HepG2 (cell line): ENCODE data around the gene SLC25A22. TPM values are rescaled to one million over a fixed set of nuclear protein-coding genes. Genes with fewer than 3 reads are reported as not detected.

Experiments
- ATM ChIP-seq: fragments of 450-650 bp; IDR thresholded peaks from 2 replicates; pipeline ENCODE4 v1.7.1; 2017; ENCODE audit warnings: mild to moderate bottlenecking, borderline replicate concordance
- CHCHD3 ChIP-seq: sonication (generic); formaldehyde crosslinking; IDR thresholded peaks from 2 replicates; pipeline ENCODE4 v1.8.0; 2022; ENCODE audit warnings: mild to moderate bottlenecking, missing genetic modification reagents, moderate library complexity
- DDIT3 ChIP-seq: sonication (generic); formaldehyde crosslinking; IDR thresholded peaks from 2 replicates; pipeline ENCODE4 v1.4.0; 2020; ENCODE audit warnings: mild to moderate bottlenecking, missing genetic modification reagents
- ETV6 ChIP-seq: sonication (generic); formaldehyde crosslinking; conservative IDR thresholded peaks from 2 replicates; pipeline ENCODE4 v1.4.0; 2020; ENCODE audit warnings: missing genetic modification reagents
- KLF12 ChIP-seq: sonication (generic); formaldehyde crosslinking; IDR thresholded peaks from 2 replicates; pipeline ENCODE4 v1.4.0; 2020; ENCODE audit warnings: missing genetic modification reagents, borderline replicate concordance
- NFKBIZ ChIP-seq: IDR thresholded peaks from 2 replicates; pipeline ENCODE4 v1.6.1; 2018; ENCODE audit warnings: missing genetic modification reagents, missing compliant biosample characterization
- NFYC ChIP-seq: IDR thresholded peaks from 2 replicates; pipeline ENCODE4 v1.6.1; 2016; ENCODE audit warnings: missing genetic modification reagents, missing compliant biosample characterization
- NR2F2 ChIP-seq: IDR thresholded peaks from 2 replicates; pipeline ENCODE4 v1.6.1; 2012; ENCODE audit warnings: low read depth, inconsistent platforms, borderline replicate concordance
- PAX8 ChIP-seq: sonication (generic); formaldehyde crosslinking; IDR thresholded peaks from 2 replicates; pipeline ENCODE4 v1.8.0; 2022; ENCODE audit warnings: mild to moderate bottlenecking, missing genetic modification reagents, borderline replicate concordance
- SAP130 ChIP-seq: IDR thresholded peaks from 2 replicates; pipeline ENCODE4 v1.6.1; 2016; ENCODE audit warnings: low read depth
- SIN3A ChIP-seq: IDR thresholded peaks from 2 replicates; pipeline ENCODE4 v1.6.1; 2011; ENCODE audit warnings: low read depth, mild to moderate bottlenecking, control low read depth, low read length, borderline replicate concordance
- STAT5B ChIP-seq: sonication (generic); formaldehyde crosslinking; IDR thresholded peaks from 2 replicates; pipeline ENCODE4 v1.4.0; 2020; ENCODE audit warnings: missing genetic modification reagents
- TOE1 ChIP-seq: sonication (generic); formaldehyde crosslinking; IDR thresholded peaks from 2 replicates; pipeline ENCODE4 v1.4.0; 2020; ENCODE audit warnings: mild to moderate bottlenecking, missing genetic modification reagents
- TSC22D2 ChIP-seq: sonication (generic); formaldehyde crosslinking; IDR thresholded peaks from 2 replicates; pipeline ENCODE4 v1.5.1; 2020; ENCODE audit warnings: missing genetic modification reagents, mild to moderate bottlenecking, borderline replicate concordance
- ZNF121 ChIP-seq: sonication (generic); formaldehyde crosslinking; IDR thresholded peaks from 2 replicates; pipeline ENCODE4 v1.5.0; 2020; ENCODE audit warnings: mild to moderate bottlenecking, missing genetic modification reagents
- ZNF230 ChIP-seq: sonication (generic); formaldehyde crosslinking; IDR thresholded peaks from 2 replicates; pipeline ENCODE4 v1.4.0; 2020; ENCODE audit warnings: mild to moderate bottlenecking, missing genetic modification reagents
- ZNF251 ChIP-seq: sonication (generic); formaldehyde crosslinking; IDR thresholded peaks from 2 replicates; pipeline ENCODE4 v1.9.0; 2021; ENCODE audit warnings: mild to moderate bottlenecking, missing genetic modification reagents
- ZNF564 ChIP-seq: sonication (generic); formaldehyde crosslinking; IDR thresholded peaks from 2 replicates; pipeline ENCODE4 v1.8.1; 2023; ENCODE audit warnings: mild to moderate bottlenecking, missing genetic modification reagents
- ZNF577 ChIP-seq: sonication (generic); formaldehyde crosslinking; IDR thresholded peaks from 2 replicates; pipeline ENCODE4 v1.4.0; 2020; ENCODE audit warnings: mild to moderate bottlenecking, low read depth, missing genetic modification reagents, borderline replicate concordance
- ZNF773 ChIP-seq: sonication (generic); formaldehyde crosslinking; IDR thresholded peaks from 2 replicates; pipeline ENCODE4 v1.4.0; 2020; ENCODE audit warnings: missing genetic modification reagents, borderline replicate concordance
- ZNF781 ChIP-seq: sonication (generic); formaldehyde crosslinking; IDR thresholded peaks from 2 replicates; pipeline ENCODE4 v1.5.1; 2020; ENCODE audit warnings: borderline replicate concordance, mild to moderate bottlenecking, missing genetic modification reagents; ENCODE audit errors: not compliant biosample characterization
- polyA plus RNA-seq, 8 experiments: library from polyadenylated mRNA; depleted of rRNA in 3 of 8; stranded (reverse) in 7 of 8; unstranded in 1 of 8; fragments of >200 nt; fragmentation: Illumina TruSeq in 4 of 8; extraction: Trizol in 4 of 8; gene quantifications; 2 replicates each; pipeline versions ENCODE4 v1.2.1 to v1.2.3, GENCODE V29; 2011 to 2016; ENCODE audit warnings: low read depth in 4 of 8, missing spikeins in 1 of 8, mixed read lengths in 1 of 8; ENCODE audit not compliant: insufficient read depth in 1 of 8
- total RNA-seq, 5 experiments: library from RNA; depleted of rRNA; stranded (reverse); fragments of >200 nt; fragmentation: Illumina TruSeq; extraction: Trizol; gene quantifications; 2 replicates each; pipeline ENCODE4 v1.2.3, GENCODE V29; 2016; ENCODE audit warnings: low read depth in 1 of 5
- TF ChIP-seq, protein P1 (sequence below): sonication (generic); formaldehyde crosslinking; IDR thresholded peaks from 2 replicates; pipeline ENCODE4 v1.9.0; 2022; ENCODE audit warnings: missing genetic modification reagents, mild to moderate bottlenecking, borderline replicate concordance
- TF ChIP-seq, protein P2 (sequence below): IDR thresholded peaks from 2 replicates; pipeline ENCODE4 v1.6.1; 2016
- TF ChIP-seq, protein P3 (sequence below): IDR thresholded peaks from 2 replicates; pipeline ENCODE4 v1.6.1; 2012; ENCODE audit warnings: low read length, improper control_type of control experiment

The SLC25A22 gene
- total and polyA plus RNA-seq, 2 of the 13 experiments (the other 11 are each of a cell fraction or from before 2014, with no cell fraction given) = 12.4 to 19.2 TPM

DNA sequence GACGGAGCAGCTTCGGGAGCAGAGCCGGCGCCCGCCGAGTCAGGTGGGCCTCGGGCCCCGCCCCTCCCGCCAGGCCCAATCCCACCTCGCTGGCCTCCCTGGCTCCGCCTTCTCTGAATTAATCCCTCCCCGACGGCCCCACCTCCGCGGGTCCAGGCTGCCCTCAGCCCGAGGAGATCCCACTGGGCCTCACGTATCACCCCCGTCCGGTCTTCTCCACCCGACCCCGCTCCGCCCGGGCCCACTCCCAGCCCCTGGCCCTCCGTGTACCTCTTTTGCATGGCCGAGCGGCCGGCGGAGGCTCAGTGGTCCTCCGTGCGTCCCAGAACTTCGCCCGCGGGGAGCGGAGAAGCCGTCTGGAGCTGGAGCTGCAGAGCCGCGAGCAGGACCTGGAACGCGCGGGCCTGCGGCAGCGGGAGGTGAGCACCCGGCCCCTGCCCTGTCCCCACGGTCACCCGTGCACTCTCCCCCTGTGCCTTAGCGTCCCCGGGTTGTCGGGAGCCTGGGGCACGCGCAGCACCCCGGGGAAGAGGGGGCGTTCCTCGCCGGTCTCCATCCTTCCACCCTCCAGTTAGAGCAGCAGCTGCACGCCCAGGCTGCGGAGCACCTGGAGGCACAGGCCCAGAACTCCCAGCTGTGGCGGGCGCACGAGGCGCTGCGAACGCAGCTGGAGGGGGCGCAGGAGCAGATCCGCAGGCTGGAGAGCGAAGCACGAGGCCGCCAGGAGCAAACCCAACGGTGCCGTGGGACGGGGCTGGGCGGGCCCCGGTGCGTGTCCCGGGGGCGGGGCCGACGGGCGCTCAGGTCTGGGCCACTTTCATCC is 32.4 kb upstream of the SLC25A22 start (continued):
- TF ChIP-seq STAT5B (CRISPR knock-in tag) (no peak), ZNF773 (no peak), TSC22D2 (CRISPR knock-in tag) (no peak), NFYC (no peak; the same call in 1 of the 2 replicates), TOE1 (CRISPR knock-in tag) (no peak), ZNF230 (CRISPR knock-in tag) (no peak), PAX8 (no peak), ATM (no peak), ZNF577 (CRISPR knock-in tag) (no peak), ETV6 (no peak), SAP130 (peak; percentile 37; the same call in 1 of the 2 replicates), ZNF564 (CRISPR knock-in tag) (0 out of 2 replicates have a peak, but pooled peaks have one; percentile 27), SIN3A (no peak), NFKBIZ (CRISPR knock-in tag) (no peak), DDIT3 (CRISPR knock-in tag) (no peak), ZNF121 (CRISPR knock-in tag) (no peak), CHCHD3 (CRISPR knock-in tag) (no peak), KLF12 (no peak), ZNF781 (no peak), NR2F2 (no peak), ZNF251 (CRISPR knock-in tag) (no peak)
- TF ChIP-seq, protein P1, sequence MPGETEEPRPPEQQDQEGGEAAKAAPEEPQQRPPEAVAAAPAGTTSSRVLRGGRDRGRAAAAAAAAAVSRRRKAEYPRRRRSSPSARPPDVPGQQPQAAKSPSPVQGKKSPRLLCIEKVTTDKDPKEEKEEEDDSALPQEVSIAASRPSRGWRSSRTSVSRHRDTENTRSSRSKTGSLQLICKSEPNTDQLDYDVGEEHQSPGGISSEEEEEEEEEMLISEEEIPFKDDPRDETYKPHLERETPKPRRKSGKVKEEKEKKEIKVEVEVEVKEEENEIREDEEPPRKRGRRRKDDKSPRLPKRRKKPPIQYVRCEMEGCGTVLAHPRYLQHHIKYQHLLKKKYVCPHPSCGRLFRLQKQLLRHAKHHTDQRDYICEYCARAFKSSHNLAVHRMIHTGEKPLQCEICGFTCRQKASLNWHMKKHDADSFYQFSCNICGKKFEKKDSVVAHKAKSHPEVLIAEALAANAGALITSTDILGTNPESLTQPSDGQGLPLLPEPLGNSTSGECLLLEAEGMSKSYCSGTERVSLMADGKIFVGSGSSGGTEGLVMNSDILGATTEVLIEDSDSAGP (CRISPR knock-in tag) = peak; percentile 22; the same call in 1 of the 2 replicates
- TF ChIP-seq, protein P2, sequence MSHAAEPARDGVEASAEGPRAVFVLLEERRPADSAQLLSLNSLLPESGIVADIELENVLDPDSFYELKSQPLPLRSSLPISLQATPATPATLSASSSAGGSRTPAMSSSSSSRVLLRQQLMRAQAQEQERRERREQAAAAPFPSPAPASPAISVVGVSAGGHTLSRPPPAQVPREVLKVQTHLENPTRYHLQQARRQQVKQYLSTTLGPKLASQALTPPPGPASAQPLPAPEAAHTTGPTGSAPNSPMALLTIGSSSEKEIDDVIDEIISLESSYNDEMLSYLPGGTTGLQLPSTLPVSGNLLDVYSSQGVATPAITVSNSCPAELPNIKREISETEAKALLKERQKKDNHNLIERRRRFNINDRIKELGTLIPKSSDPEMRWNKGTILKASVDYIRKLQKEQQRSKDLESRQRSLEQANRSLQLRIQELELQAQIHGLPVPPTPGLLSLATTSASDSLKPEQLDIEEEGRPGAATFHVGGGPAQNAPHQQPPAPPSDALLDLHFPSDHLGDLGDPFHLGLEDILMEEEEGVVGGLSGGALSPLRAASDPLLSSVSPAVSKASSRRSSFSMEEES (CRISPR knock-in tag) = no peak
- TF ChIP-seq, protein P3, sequence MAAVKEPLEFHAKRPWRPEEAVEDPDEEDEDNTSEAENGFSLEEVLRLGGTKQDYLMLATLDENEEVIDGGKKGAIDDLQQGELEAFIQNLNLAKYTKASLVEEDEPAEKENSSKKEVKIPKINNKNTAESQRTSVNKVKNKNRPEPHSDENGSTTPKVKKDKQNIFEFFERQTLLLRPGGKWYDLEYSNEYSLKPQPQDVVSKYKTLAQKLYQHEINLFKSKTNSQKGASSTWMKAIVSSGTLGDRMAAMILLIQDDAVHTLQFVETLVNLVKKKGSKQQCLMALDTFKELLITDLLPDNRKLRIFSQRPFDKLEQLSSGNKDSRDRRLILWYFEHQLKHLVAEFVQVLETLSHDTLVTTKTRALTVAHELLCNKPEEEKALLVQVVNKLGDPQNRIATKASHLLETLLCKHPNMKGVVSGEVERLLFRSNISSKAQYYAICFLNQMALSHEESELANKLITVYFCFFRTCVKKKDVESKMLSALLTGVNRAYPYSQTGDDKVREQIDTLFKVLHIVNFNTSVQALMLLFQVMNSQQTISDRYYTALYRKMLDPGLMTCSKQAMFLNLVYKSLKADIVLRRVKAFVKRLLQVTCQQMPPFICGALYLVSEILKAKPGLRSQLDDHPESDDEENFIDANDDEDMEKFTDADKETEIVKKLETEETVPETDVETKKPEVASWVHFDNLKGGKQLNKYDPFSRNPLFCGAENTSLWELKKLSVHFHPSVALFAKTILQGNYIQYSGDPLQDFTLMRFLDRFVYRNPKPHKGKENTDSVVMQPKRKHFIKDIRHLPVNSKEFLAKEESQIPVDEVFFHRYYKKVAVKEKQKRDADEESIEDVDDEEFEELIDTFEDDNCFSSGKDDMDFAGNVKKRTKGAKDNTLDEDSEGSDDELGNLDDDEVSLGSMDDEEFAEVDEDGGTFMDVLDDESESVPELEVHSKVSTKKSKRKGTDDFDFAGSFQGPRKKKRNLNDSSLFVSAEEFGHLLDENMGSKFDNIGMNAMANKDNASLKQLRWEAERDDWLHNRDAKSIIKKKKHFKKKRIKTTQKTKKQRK = no peak
